Kidney (tissue), 14 donors: ENCODE data around the gene GSTK1. TPM values are rescaled to one million over a fixed set of nuclear protein-coding genes. Genes with fewer than 3 reads are reported as not detected.

Experiments
- DNase-seq, 5 donors: peaks; one replicate each; pipeline ENCODE4 v3.0.0-alpha.2; 2013 to 2020
- FAIRE-seq: peaks from 2 replicates; lab custom pipeline; 2012; peaks lifted over from hg19 to GRCh38; lab: Jason Lieb, UNC
- H3K27ac ChIP-seq, 2 donors: one replicate each; pipeline ENCODE4 v1.7.0; 2013; ENCODE audit warnings: low read depth in 2 of 2, low read length in 2 of 2, inconsistent platforms in 1 of 2
- H3K27me3 ChIP-seq: one replicate; pipeline ENCODE4 v1.7.1; 2013; ENCODE audit warnings: low read length, inconsistent platforms; ENCODE audit not compliant: control insufficient read depth, insufficient read depth
- H3K36me3 ChIP-seq, 3 donors: one replicate each; pipeline versions ENCODE4 v1.7.0 to v1.7.1; 2013; ENCODE audit warnings: low read length in 3 of 3, control low read depth in 1 of 3, inconsistent platforms in 1 of 3; ENCODE audit not compliant: insufficient read depth in 3 of 3, control insufficient read depth in 2 of 3
- H3K4me1 ChIP-seq, 3 donors: one replicate each; pipeline versions ENCODE4 v1.7.0 to v1.7.1; 2013; ENCODE audit warnings: low read length in 3 of 3, inconsistent platforms in 1 of 3, low read depth in 1 of 3; ENCODE audit not compliant: control insufficient read depth in 2 of 3, insufficient read depth in 2 of 3
- H3K4me3 ChIP-seq, 3 donors: one replicate each; pipeline versions ENCODE4 v1.7.0 to v1.8.1; 2013; ENCODE audit warnings: low read length in 3 of 3, control low read depth in 1 of 3, inconsistent platforms in 1 of 3
- H3K9ac ChIP-seq, 3 donors: one replicate each; pipeline versions ENCODE4 v1.7.0 to v1.7.1; 2013; ENCODE audit warnings: low read length in 3 of 3, control low read depth in 1 of 3, inconsistent platforms in 1 of 3
- H3K9me3 ChIP-seq, 3 donors: one replicate each; pipeline versions ENCODE4 v1.7.0 to v1.7.1; 2013; ENCODE audit warnings: low read length in 3 of 3, control low read depth in 1 of 3, inconsistent platforms in 1 of 3; ENCODE audit not compliant: control insufficient read depth in 2 of 3, insufficient read depth in 1 of 3
- intact Hi-C: fragments of 100-400 bp; cut with DNase I; formaldehyde crosslinking; loops from one replicate; pipeline ENCODE4 v1.11.1; 2022
- polyA plus RNA-seq: library from polyadenylated mRNA; stranded (reverse); fragments of 350-450 nt; fragmentation: Illumina TruSeq; extraction: RNeasy Lipid Tissue Mini Kit (QIAGEN cat#74804); gene quantifications from one replicate; pipeline ENCODE4 v1.2.3, GENCODE V29; 2014; ENCODE audit warnings: low read depth, low replicate concordance; ENCODE audit not compliant: insufficient read depth
- total RNA-seq: library from RNA; stranded (reverse); fragmentation: NEBNext Ultra II Directional; extraction: Animal tissue kit (Norgen Biotek cat#: 25700); gene quantifications from one replicate; pipeline ENCODE4 v1.2.1, GENCODE V29; 2021
- TF ChIP-seq, protein P1 (sequence below): IDR thresholded peaks from 3 replicates; pipeline ENCODE4 v1.5.1; 2012; ENCODE audit warnings: mild to moderate bottlenecking, moderate library complexity, borderline replicate concordance; ENCODE audit not compliant: insufficient read depth; ENCODE audit errors: extremely low read depth
- donor health status: control.
- donor health status: control.
- donor health status: control.
- donor health status: control.
- donor health status: control.
- donor health status: DM: yes; HTN: yes; CAD: no.
- donor health status: Normal renal cell carcinoma (clear cell type).

The GSTK1 gene
- total and polyA plus RNA-seq, 2 donors from 2014 or later: 176 to 469 TPM

DNA sequence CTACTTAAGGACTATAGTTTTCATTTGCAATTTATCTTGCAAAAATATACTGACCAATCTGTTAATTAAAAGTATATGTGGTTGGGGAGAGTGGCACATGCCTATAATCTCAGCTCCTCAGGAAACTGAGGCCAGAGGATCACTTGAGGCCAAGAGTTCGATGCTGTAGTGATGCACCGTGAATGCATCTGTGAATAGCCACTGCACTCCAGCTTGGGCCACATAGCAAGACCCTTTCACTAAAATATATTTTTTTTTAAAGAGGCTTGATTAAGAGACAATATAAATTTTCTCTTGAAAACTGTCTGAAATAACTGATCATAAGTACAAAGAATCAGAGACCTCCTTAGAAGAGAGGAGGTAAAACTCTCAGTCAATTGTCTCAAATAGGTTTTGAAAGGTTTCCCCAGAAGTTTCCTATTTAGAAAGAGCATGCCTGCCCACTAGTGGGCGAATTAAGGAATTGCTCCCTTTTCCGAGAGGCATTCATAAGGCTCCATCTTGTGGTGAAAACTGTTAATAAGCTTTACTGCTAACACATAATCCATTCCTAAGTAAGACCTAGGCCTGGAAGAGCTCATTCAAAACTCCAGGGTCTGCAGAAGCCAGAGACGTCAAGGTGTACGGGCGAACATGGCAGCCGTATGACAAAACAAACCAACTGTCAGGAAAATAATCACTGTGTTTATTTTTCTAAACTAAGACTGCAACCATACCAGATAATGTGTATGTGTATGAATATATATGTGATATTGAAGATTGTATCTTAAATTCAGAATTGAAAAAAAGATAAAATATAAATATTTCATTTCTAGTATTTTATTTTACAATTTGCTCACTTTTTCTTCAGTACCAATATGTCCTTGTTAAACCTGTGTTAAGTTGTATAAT is 48.2 kb upstream of the GSTK1 start:
- DNase-seq (peak in 4 of 5 donors; percentile 66 to 93 (median 81)), FAIRE-seq (peak; percentile 97)
- Histone ChIP-seq H3K27me3 (no peaks in the 10 kb centered on the region), H3K4me3 (no peak overlapping the region), H3K9ac (no peak overlapping the region), H3K27ac (no peak overlapping the region), H3K4me1 (no peaks in the 10 kb centered on the region), H3K36me3 (no peaks in the 10 kb centered on the region), H3K9me3 (no peaks in the 10 kb centered on the region)
- intact Hi-C loops: loop anchor here (5.0 to 10.0 kb wide), 2 partner anchors 208 to 360 kb away; partner anchors contain the start of gene EPHB6
- TF ChIP-seq, protein P1, sequence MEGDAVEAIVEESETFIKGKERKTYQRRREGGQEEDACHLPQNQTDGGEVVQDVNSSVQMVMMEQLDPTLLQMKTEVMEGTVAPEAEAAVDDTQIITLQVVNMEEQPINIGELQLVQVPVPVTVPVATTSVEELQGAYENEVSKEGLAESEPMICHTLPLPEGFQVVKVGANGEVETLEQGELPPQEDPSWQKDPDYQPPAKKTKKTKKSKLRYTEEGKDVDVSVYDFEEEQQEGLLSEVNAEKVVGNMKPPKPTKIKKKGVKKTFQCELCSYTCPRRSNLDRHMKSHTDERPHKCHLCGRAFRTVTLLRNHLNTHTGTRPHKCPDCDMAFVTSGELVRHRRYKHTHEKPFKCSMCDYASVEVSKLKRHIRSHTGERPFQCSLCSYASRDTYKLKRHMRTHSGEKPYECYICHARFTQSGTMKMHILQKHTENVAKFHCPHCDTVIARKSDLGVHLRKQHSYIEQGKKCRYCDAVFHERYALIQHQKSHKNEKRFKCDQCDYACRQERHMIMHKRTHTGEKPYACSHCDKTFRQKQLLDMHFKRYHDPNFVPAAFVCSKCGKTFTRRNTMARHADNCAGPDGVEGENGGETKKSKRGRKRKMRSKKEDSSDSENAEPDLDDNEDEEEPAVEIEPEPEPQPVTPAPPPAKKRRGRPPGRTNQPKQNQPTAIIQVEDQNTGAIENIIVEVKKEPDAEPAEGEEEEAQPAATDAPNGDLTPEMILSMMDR: peak; percentile 100

- DNase-seq (no peak), FAIRE-seq (no peak)
- Histone ChIP-seq H3K27ac (no peak overlapping the region), H3K4me3 (no peak overlapping the region), H3K9ac (no peak overlapping the region), H3K9me3 (no peaks in the 10 kb centered on the region), H3K36me3 (no peaks in the 10 kb centered on the region), H3K27me3 (no peaks in the 10 kb centered on the region), H3K4me1 (no peaks in the 10 kb centered on the region)
- TF ChIP-seq, protein P1: no peak
- intact Hi-C loops: loop anchor here (10.0 kb wide), 1 partner anchor 361 kb away; the partner anchor contains the start of gene EPHB6
These were observed 47.1 kb upstream of the GSTK1 start for GRCh38 chr7:143216151-143216550.

GRCh38 chr7:143216686-143217085 is 46.6 kb upstream of the GSTK1 start:
- Histone ChIP-seq H3K4me3 (no peak overlapping the region), H3K9ac (no peak overlapping the region), H3K27ac (no peak overlapping the region), H3K9me3 (no peaks in the 10 kb centered on the region), H3K27me3 (no peaks in the 10 kb centered on the region), H3K36me3 (no peaks in the 10 kb centered on the region), H3K4me1 (no peaks in the 10 kb centered on the region)
- no peak for DNase-seq
- intact Hi-C loops: loop anchor here (10.0 kb wide), 1 partner anchor 362 kb away; the partner anchor contains the start of gene EPHB6
- FAIRE-seq: no peak
- TF ChIP-seq, protein P1: no peak
